GM12878 (cell line): Measurements from ENCODE around the gene ARMC8.

ENCODE experiments used
- EP300 ChIP-seq, 2 experiments: fragments of 150-350 bp in 1 of 2; IDR thresholded peaks; 2 replicates each; pipeline ENCODE4 v1.6.1; 2011 to 2012; ENCODE audit warnings: low read depth in 2 of 2, low read length in 2 of 2, borderline replicate concordance in 1 of 2, improper control_type of control experiment in 1 of 2, inconsistent platforms in 1 of 2; ENCODE audit not compliant: control insufficient read depth in 1 of 2
- KAT2A ChIP-seq: conservative IDR thresholded peaks from 2 replicates; pipeline ENCODE4 v1.6.1; 2011; ENCODE audit warnings: low read depth, low read length; ENCODE audit not compliant: control insufficient read depth
- POLR2A ChIP-seq: IDR thresholded peaks from 2 replicates; pipeline ENCODE4 v1.6.1; 2011; ENCODE audit warnings: low read depth, mild to moderate bottlenecking, low read length
- SPI1 ChIP-seq: IDR thresholded peaks from 2 replicates; pipeline ENCODE4 v1.6.1; 2011; ENCODE audit warnings: low read depth, mild to moderate bottlenecking, low read length, moderate library complexity, borderline replicate concordance; ENCODE audit not compliant: insufficient read depth
- TF ChIP-seq, protein P1 (sequence below), 3 experiments: IDR thresholded peaks in 2 of 3; conservative IDR thresholded peaks in 1 of 3; 2 replicates each; pipeline ENCODE4 v1.5.1; 2011; ENCODE audit warnings: low read depth in 3 of 3, low read length in 3 of 3, mild to moderate bottlenecking in 3 of 3, control low read depth in 2 of 3, moderate library complexity in 2 of 3, inconsistent platforms in 1 of 3, mixed read lengths in 1 of 3; ENCODE audit not compliant: control insufficient read depth in 2 of 3, insufficient read depth in 1 of 3; ENCODE audit errors: extremely low read depth in 1 of 3

- no peak for TF ChIP-seq KAT2A
- TF ChIP-seq SPI1, result no peak
- TF ChIP-seq, protein P1, sequence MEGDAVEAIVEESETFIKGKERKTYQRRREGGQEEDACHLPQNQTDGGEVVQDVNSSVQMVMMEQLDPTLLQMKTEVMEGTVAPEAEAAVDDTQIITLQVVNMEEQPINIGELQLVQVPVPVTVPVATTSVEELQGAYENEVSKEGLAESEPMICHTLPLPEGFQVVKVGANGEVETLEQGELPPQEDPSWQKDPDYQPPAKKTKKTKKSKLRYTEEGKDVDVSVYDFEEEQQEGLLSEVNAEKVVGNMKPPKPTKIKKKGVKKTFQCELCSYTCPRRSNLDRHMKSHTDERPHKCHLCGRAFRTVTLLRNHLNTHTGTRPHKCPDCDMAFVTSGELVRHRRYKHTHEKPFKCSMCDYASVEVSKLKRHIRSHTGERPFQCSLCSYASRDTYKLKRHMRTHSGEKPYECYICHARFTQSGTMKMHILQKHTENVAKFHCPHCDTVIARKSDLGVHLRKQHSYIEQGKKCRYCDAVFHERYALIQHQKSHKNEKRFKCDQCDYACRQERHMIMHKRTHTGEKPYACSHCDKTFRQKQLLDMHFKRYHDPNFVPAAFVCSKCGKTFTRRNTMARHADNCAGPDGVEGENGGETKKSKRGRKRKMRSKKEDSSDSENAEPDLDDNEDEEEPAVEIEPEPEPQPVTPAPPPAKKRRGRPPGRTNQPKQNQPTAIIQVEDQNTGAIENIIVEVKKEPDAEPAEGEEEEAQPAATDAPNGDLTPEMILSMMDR (IDR thresholded peaks at IDR 0.05 in 2 of 3, conservative IDR thresholded peaks at IDR 0.05 in 1 of 3; ENCODE audit: control insufficient read depth in 2 of 3, extremely low read depth in 1 of 3, insufficient read depth in 1 of 3, low read depth in 3 of 3, low read length in 3 of 3), result no peak
- TF ChIP-seq EP300 (IDR thresholded peaks at IDR 0.05; ENCODE audit: borderline replicate concordance in 1 of 2, control insufficient read depth in 1 of 2, low read depth in 2 of 2, low read length in 2 of 2), result no peak
- no peak for TF ChIP-seq POLR2A
Observed at GRCh38 chr3:138196023-138196422, 8.9 kb downstream of the ARMC8 start.
